ENCODE data around the gene RGS4.

Gene RGS4

DNA sequence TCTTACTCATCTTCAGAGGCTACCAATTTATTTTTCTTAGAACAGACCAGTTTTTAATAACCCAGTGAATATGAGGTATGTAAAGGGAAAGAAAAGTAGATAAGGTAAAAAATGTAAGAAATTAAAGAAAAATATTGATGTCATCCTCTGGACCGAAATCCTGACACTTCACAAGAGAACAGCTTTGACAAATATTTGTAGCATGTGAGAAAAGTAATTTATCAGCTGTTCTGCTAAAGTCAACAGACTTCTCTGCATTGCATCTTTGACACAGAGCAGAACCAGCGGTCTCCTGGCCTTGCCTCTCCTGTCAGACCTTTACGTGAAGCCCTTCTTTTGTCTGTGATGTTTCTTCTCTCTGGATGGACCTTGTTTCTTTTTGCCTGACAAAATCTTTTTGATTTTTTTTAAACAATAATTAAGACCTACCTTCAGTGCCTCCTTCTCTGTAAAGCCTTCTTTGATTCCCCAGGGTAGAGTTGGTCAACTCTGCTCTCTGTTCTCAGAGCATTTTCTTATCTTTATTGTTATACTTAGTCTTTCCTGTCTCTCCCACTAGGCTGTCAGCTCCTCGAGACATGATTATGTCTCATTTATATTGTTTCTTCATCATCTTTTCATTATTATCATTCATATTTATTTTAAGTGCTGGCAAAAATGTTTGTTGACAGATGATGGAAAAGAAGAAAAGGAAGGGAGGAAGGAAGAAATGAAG, 35.4 kb downstream of the RGS4 start:
- no peak for DNase-seq

DNA sequence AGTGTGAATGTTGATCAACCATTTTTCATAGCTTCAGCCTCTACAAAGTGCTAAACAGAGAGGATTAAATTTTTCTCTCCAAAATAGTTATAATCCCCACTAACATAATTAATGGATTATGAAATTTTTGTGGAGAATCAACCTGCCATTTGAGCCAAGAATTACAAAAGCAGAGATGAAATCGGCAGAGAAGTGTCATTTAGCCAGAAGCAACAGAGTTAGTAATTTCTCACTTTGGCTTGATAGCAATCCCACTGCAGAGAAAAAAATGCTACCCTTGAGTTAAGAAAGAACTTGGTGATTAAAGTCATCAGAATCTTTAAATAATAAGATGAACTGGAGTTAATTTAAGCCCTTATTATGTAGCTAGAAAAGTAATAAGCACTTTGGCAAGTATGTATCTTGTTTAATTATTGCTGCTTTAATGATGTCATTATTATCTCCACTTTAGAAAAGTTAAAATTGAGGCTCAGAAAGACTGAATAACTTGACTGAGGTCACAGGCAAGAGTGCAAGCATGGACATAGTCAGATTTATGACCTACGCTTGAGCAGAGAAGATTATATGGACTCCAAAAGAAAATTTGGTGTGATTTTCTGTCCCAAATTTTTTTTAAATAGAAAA, 37.3 kb downstream of the RGS4 start:
- no peak for DNase-seq

DNA sequence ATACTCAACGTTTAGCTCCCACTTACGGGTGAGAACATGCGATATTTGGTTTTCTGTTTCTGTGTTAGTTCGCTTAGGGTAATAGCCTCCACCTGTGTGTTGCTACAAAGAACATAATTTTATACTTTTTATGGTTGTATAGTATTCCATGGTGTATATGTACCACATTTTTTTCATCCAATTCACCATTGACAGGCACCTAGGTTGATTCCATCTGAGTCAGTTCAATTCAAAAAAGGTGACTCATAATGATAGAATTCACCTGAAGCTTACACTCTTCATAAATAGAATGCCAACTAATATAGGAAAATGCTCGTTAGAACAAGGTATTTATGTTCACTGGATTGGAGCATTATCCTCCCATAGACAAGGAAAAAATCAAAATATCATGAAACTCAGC, 38.5 kb downstream of the RGS4 start:
- no peak for DNase-seq

DNA sequence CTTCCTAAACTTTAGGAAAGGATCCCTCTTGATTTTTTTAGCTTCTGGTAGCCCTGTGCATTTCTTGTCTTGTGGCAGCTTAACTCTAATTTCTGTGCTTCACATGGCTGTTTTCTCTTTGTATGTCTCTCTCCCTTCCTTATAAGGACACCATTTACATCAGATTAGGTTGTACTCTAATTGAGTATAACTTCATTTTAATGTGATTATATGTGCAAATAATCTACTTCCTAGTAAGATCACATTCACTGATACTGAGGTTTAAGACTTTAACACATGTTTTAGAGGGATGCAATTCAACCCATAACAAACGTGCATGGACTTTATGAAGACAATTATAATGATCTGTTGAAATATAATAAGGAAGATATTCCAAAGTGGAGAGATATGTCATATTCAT, 46.7 kb downstream of the RGS4 start:
- no peak for DNase-seq

DNA sequence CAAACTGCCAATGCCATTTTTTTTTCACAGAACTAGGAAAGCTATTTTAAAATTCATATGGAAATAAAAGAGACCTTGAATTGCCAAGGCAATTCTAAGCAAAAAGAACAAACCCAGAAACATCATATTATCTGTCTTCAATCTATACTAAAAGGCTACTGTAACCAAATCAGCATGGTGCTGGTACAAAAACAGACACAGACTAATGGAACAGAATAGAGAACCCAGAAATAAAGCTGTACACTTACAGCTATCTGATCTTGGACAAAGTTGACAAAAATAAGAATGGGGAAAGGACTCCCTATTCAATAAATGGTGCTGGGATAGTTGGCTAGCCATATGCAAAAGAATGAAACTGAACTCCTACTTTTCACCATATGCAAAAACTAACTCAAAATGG, 50.5 kb downstream of the RGS4 start:
- DNase-seq: no peak

DNA sequence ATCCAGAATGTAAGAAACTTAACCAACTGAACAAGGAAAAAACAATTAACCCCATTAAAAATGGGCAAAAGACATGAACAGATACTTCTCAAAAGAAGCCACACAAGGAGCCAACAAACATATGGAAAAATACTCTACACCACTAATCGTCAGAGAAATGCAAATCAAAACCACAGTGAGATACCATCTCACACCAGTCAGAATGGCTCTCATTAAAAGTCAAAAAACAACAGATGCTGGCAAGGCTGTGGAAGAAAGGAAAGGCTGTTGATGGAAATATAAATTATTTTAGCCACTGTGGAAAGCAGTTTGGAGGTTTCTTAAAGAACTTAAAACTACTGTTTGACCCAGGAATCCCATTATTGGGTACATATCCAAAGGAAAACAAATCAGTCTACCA, 51.2 kb downstream of the RGS4 start:
- no peak for DNase-seq

DNA sequence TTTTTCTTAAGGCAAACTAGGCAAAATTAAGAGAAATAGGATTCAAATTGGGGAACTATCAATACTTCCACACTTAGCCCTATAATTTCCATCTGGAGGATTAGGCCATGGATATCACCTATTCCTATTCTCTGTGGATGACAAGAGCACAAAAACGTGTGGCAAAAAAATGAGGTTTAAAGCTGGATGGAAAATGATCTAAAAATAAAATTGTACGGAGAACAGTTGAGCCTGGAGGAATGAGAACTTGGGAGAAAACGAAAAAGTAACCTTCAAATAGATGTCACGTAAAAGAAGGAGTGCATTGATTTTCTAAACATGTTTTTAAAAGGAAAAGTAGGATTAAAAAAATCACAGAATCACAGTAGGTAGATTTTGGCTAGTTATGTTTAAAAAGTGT, 55.7 kb downstream of the RGS4 start:
- DNase-seq: no peak

All from CD4-positive, alpha-beta T cell treated with Interleukin-1 beta for 1 hour (primary cell).